ENCODE data around the gene GUCY2F. TPM values are rescaled to one million over a fixed set of nuclear protein-coding genes. Genes with fewer than 3 reads are reported as not detected.

The GUCY2F gene
- total RNA-seq, 5 donors from 2014 or later (not counting 1 experiment from before 2014, with no cell fraction given), result not detected

GRCh38 chrX:109347632-109348031 lies 134.3 kb downstream of the GUCY2F start:
- Histone ChIP-seq H3K9me3 (no peaks in the 10 kb centered on the region), H3K27me3 (replicated peaks in 1 of 2; ENCODE audit: control insufficient read depth in 2 of 2, extremely low read depth in 1 of 2, insufficient read depth in 2 of 2, low read length in 1 of 2) (no peaks in the 10 kb centered on the region), H3K4me3 (ENCODE audit: control insufficient read depth in 1 of 2, extremely low read depth in 1 of 2, low read length in 1 of 2) (no peak overlapping the region), H3K36me3 (ENCODE audit: control insufficient read depth in 2 of 2, extremely low read depth in 1 of 2, insufficient read depth in 1 of 2, low read length in 1 of 2) (no peaks in the 10 kb centered on the region), H3K27ac (ENCODE audit: low read length) (no peak overlapping the region), H3K4me1 (ENCODE audit: control insufficient read depth in 1 of 2, extremely low read depth in 1 of 2, insufficient read depth in 2 of 2, low read length in 2 of 2) (no peaks in the 10 kb centered on the region)
- ChIA-PET CTCF (no interaction called here), POLR2A (no interaction called here)
- peaks cover 0 to 25% of the 10 kb centered on the region in 2 donors for H3K27me3 Mint-ChIP-seq
- ATAC-seq (replicated peaks in 1 of 4) (no peak), DNase-seq (no peak)
- WGBS (ENCODE audit: insufficient coverage), result no CpG with 5 or more reads among the region's 3 CpGs
- no peak overlapping the region for H3K4me3 Mint-ChIP-seq
- no peak overlapping the region for H3K27ac Mint-ChIP-seq
- H3K9me3 Mint-ChIP-seq, result no peaks in the 10 kb centered on the region
- H3K4me1 Mint-ChIP-seq, result no peaks in the 10 kb centered on the region
- no peaks in the 10 kb centered on the region for H3K36me3 Mint-ChIP-seq

- Histone ChIP-seq H3K27me3 (replicated peaks in 1 of 2; ENCODE audit: control insufficient read depth in 2 of 2, extremely low read depth in 1 of 2, insufficient read depth in 2 of 2, low read length in 1 of 2) (no peaks in the 10 kb centered on the region), H3K4me3 (ENCODE audit: control insufficient read depth in 1 of 2, extremely low read depth in 1 of 2, low read length in 1 of 2) (no peak overlapping the region), H3K27ac (ENCODE audit: low read length) (no peak overlapping the region), H3K4me1 (ENCODE audit: control insufficient read depth in 1 of 2, extremely low read depth in 1 of 2, insufficient read depth in 2 of 2, low read length in 2 of 2) (no peaks in the 10 kb centered on the region), H3K9me3 (no peaks in the 10 kb centered on the region), H3K36me3 (ENCODE audit: control insufficient read depth in 2 of 2, extremely low read depth in 1 of 2, insufficient read depth in 1 of 2, low read length in 1 of 2) (no peaks in the 10 kb centered on the region)
- no peaks in the 10 kb centered on the region for H3K9me3 Mint-ChIP-seq
- DNase-seq (no peak), ATAC-seq (replicated peaks in 1 of 4) (no peak)
- no peak overlapping the region for H3K4me3 Mint-ChIP-seq
- no peak overlapping the region for H3K27ac Mint-ChIP-seq
- H3K36me3 Mint-ChIP-seq, result no peaks in the 10 kb centered on the region
- H3K27me3 Mint-ChIP-seq, result peaks cover 0 to 19% of the 10 kb centered on the region in 2 donors
- no peaks in the 10 kb centered on the region for H3K4me1 Mint-ChIP-seq
- ChIA-PET POLR2A (no interaction called here), CTCF (no interaction called here)
- WGBS (ENCODE audit: insufficient coverage), result no CpG with 5 or more reads among the region's 1 CpG
Measured at GRCh38 chrX:109346491-109346890, 135.4 kb downstream of the GUCY2F start.

- ChIA-PET POLR2A (no interaction called here), CTCF (no interaction called here)
- Histone ChIP-seq H3K9me3 (no peaks in the 10 kb centered on the region), H3K4me3 (ENCODE audit: control insufficient read depth in 1 of 2, extremely low read depth in 1 of 2, low read length in 1 of 2) (no peak overlapping the region), H3K36me3 (ENCODE audit: control insufficient read depth in 2 of 2, extremely low read depth in 1 of 2, insufficient read depth in 1 of 2, low read length in 1 of 2) (no peaks in the 10 kb centered on the region), H3K27ac (ENCODE audit: low read length) (no peak overlapping the region), H3K27me3 (replicated peaks in 1 of 2; ENCODE audit: control insufficient read depth in 2 of 2, extremely low read depth in 1 of 2, insufficient read depth in 2 of 2, low read length in 1 of 2) (no peaks in the 10 kb centered on the region), H3K4me1 (ENCODE audit: control insufficient read depth in 1 of 2, extremely low read depth in 1 of 2, insufficient read depth in 2 of 2, low read length in 2 of 2) (no peaks in the 10 kb centered on the region)
- Mint-ChIP-seq H3K4me1 (no peaks in the 10 kb centered on the region), H3K27ac (no peak overlapping the region), H3K9me3 (peaks cover 0 to under 1% (median 0%) of the 10 kb centered on the region in 3 donors), H3K36me3 (no peaks in the 10 kb centered on the region), H3K4me3 (no peak overlapping the region), H3K27me3 (peaks cover under 1 to 22% of the 10 kb centered on the region in 2 donors)
- ATAC-seq (replicated peaks in 1 of 4) (no peak), DNase-seq (no peak)
Measured at GRCh38 chrX:109345856-109346255, 136.0 kb downstream of the GUCY2F start.

- Mint-ChIP-seq H3K36me3 (no peaks in the 10 kb centered on the region), H3K4me1 (no peaks in the 10 kb centered on the region), H3K9me3 (peaks cover 0 to 3% (median 0%) of the 10 kb centered on the region in 3 donors), H3K4me3 (no peak overlapping the region), H3K27me3 (peaks cover 2 to 26% of the 10 kb centered on the region in 2 donors), H3K27ac (no peak overlapping the region)
- ChIA-PET POLR2A (no interaction called here), CTCF (no interaction called here)
- Histone ChIP-seq H3K4me1 (ENCODE audit: control insufficient read depth in 1 of 2, extremely low read depth in 1 of 2, insufficient read depth in 2 of 2, low read length in 2 of 2) (no peaks in the 10 kb centered on the region), H3K27ac (ENCODE audit: low read length) (no peak overlapping the region), H3K27me3 (replicated peaks in 1 of 2; ENCODE audit: control insufficient read depth in 2 of 2, extremely low read depth in 1 of 2, insufficient read depth in 2 of 2, low read length in 1 of 2) (no peaks in the 10 kb centered on the region), H3K9me3 (no peaks in the 10 kb centered on the region), H3K4me3 (ENCODE audit: control insufficient read depth in 1 of 2, extremely low read depth in 1 of 2, low read length in 1 of 2) (no peak overlapping the region), H3K36me3 (ENCODE audit: control insufficient read depth in 2 of 2, extremely low read depth in 1 of 2, insufficient read depth in 1 of 2, low read length in 1 of 2) (no peaks in the 10 kb centered on the region)
- DNase-seq (no peak), ATAC-seq (replicated peaks in 1 of 4) (no peak)
- WGBS (ENCODE audit: insufficient coverage), result no CpG with 5 or more reads among the region's 3 CpGs
Measured at GRCh38 chrX:109344678-109345077, 137.2 kb downstream of the GUCY2F start.

GRCh38 chrX:109344101-109344500 lies 137.8 kb downstream of the GUCY2F start:
- Mint-ChIP-seq H3K4me3 (no peak overlapping the region), H3K4me1 (no peaks in the 10 kb centered on the region), H3K9me3 (peaks cover 0 to 3% (median 0%) of the 10 kb centered on the region in 3 donors), H3K36me3 (no peaks in the 10 kb centered on the region), H3K27ac (no peak overlapping the region), H3K27me3 (peaks cover 2 to 30% of the 10 kb centered on the region in 2 donors)
- Histone ChIP-seq H3K4me3 (ENCODE audit: control insufficient read depth in 1 of 2, extremely low read depth in 1 of 2, low read length in 1 of 2) (no peak overlapping the region), H3K27me3 (replicated peaks in 1 of 2; ENCODE audit: control insufficient read depth in 2 of 2, extremely low read depth in 1 of 2, insufficient read depth in 2 of 2, low read length in 1 of 2) (no peaks in the 10 kb centered on the region), H3K36me3 (ENCODE audit: control insufficient read depth in 2 of 2, extremely low read depth in 1 of 2, insufficient read depth in 1 of 2, low read length in 1 of 2) (no peaks in the 10 kb centered on the region), H3K4me1 (ENCODE audit: control insufficient read depth in 1 of 2, extremely low read depth in 1 of 2, insufficient read depth in 2 of 2, low read length in 2 of 2) (no peaks in the 10 kb centered on the region), H3K27ac (ENCODE audit: low read length) (no peak overlapping the region), H3K9me3 (no peaks in the 10 kb centered on the region)
- DNase-seq, result no peak
- CTCF ChIA-PET, result no interaction called here
- no CpG with 5 or more reads among the region's 1 CpG for whole genome bisulfite sequencing (ENCODE audit: insufficient coverage)
- POLR2A ChIA-PET, result no interaction called here
- no peak for ATAC-seq (replicated peaks in 1 of 4)

- CTCF ChIA-PET, result no interaction called here
- H3K36me3 ChIP-seq (ENCODE audit: control insufficient read depth in 2 of 2, extremely low read depth in 1 of 2, insufficient read depth in 1 of 2, low read length in 1 of 2), result no peaks in the 10 kb centered on the region
- peaks cover 2 to 30% of the 10 kb centered on the region in 2 donors for H3K27me3 Mint-ChIP-seq
Measured at GRCh38 chrX:109343671-109344070, 138.2 kb downstream of the GUCY2F start.

GRCh38 chrX:109336141-109336540 lies 145.7 kb downstream of the GUCY2F start:
- no peak for DNase-seq
- no CpG with 5 or more reads among the region's 1 CpG for WGBS (ENCODE audit: insufficient coverage)
- H3K4me1 Mint-ChIP-seq, result no peaks in the 10 kb centered on the region
- H3K36me3 Mint-ChIP-seq, result no peaks in the 10 kb centered on the region
- Histone ChIP-seq H3K27me3 (replicated peaks in 1 of 2; ENCODE audit: control insufficient read depth in 2 of 2, extremely low read depth in 1 of 2, insufficient read depth in 2 of 2, low read length in 1 of 2) (peaks cover 0 to 4% of the 10 kb centered on the region in 2 experiments), H3K36me3 (ENCODE audit: control insufficient read depth in 2 of 2, extremely low read depth in 1 of 2, insufficient read depth in 1 of 2, low read length in 1 of 2) (no peaks in the 10 kb centered on the region), H3K27ac (ENCODE audit: low read length) (no peak overlapping the region), H3K4me1 (ENCODE audit: control insufficient read depth in 1 of 2, extremely low read depth in 1 of 2, insufficient read depth in 2 of 2, low read length in 2 of 2) (no peaks in the 10 kb centered on the region), H3K9me3 (no peaks in the 10 kb centered on the region), H3K4me3 (ENCODE audit: control insufficient read depth in 1 of 2, extremely low read depth in 1 of 2, low read length in 1 of 2) (no peak overlapping the region)
- peaks cover 3 to 16% (median 4%) of the 10 kb centered on the region in 3 donors for H3K9me3 Mint-ChIP-seq
- H3K27ac Mint-ChIP-seq, result no peak overlapping the region
- ChIA-PET POLR2A (no interaction called here), CTCF (no interaction called here)
- H3K27me3 Mint-ChIP-seq, result peaks cover 2 to 30% of the 10 kb centered on the region in 2 donors
- no peak for ATAC-seq (replicated peaks in 1 of 4)
- H3K4me3 Mint-ChIP-seq, result no peak overlapping the region

More at GRCh38 chrX:109343671-109344070, 138.2 kb downstream of the GUCY2F start:
- Mint-ChIP-seq H3K36me3 (no peaks in the 10 kb centered on the region), H3K4me1 (no peaks in the 10 kb centered on the region), H3K4me3 (no peak overlapping the region), H3K9me3 (peaks cover 0 to 3% (median 0%) of the 10 kb centered on the region in 3 donors), H3K27ac (no peak overlapping the region)
- DNase-seq (no peak), ATAC-seq (replicated peaks in 1 of 4) (no peak)
- POLR2A ChIA-PET, result no interaction called here
- H3K9me3 ChIP-seq, result no peaks in the 10 kb centered on the region
- H3K4me3 ChIP-seq (ENCODE audit: control insufficient read depth in 1 of 2, extremely low read depth in 1 of 2, low read length in 1 of 2), result no peak overlapping the region
- no peak overlapping the region for H3K27ac ChIP-seq (ENCODE audit: low read length)
- H3K4me1 ChIP-seq (ENCODE audit: control insufficient read depth in 1 of 2, extremely low read depth in 1 of 2, insufficient read depth in 2 of 2, low read length in 2 of 2), result no peaks in the 10 kb centered on the region
- H3K27me3 ChIP-seq (replicated peaks in 1 of 2; ENCODE audit: control insufficient read depth in 2 of 2, extremely low read depth in 1 of 2, insufficient read depth in 2 of 2, low read length in 1 of 2), result peaks cover 0 to 3% of the 10 kb centered on the region in 2 experiments
- WGBS (ENCODE audit: insufficient coverage), result 30% methylated on average over 2 of the region's 2 CpGs

Measured in T-cell (primary cell).